DMS153 (cell line): ENCODE results near the gene PTCHD1.

Source experiments
- DNase-seq: peaks from one replicate; lab custom pipeline; 2025; lab: John Stamatoyannopoulos, UW

Gene PTCHD1

DNA sequence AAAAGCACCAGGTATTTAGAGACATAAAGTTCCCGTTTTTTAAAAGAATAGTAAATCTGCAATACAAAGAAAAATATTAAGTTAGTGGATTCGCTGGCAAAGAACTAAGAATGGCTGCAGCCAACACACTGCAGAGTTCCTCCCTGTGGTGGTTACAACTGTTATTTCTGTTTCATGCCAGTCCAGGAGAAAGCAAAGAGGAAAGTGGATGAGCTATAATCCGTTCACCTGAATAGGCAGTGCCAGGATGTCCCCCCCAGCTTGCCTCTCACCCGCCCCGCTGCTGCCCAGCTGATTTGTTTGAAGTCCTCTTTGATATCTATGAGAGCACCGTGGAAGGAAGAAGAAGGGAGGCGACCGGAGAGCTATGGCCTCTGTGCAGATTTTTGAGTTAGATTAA is 63.9 kb downstream of the PTCHD1 start:
- DNase-seq: no peak

DNA sequence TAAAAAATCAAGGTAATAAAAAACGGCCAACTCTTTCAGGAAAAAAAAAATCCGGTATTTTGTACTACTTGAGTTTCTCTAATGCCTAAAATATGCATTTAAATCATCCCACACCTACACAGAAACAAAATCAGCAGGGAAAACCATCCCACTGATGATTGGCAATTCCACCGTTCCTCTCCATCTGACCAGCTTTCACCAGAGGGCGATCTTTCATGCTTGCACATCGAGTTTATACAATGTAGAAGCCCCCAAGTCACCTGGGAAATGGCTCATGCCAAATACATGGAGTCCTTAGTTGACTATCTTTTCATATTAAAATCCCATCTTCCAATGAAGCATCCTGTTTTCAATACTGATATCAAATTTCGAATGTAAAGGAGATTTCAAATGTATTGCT is 69.2 kb downstream of the PTCHD1 start:
- no peak for DNase-seq

GRCh38 chrX:23422912-23423311 is 88.3 kb downstream of the PTCHD1 start:
- DNase-seq: no peak

- DNase-seq: no peak
Observed at GRCh38 chrX:23434356-23434884, 99.8 kb downstream of the PTCHD1 start.

GRCh38 chrX:23435108-23435507 is 100.5 kb downstream of the PTCHD1 start:
- DNase-seq: no peak

DNA sequence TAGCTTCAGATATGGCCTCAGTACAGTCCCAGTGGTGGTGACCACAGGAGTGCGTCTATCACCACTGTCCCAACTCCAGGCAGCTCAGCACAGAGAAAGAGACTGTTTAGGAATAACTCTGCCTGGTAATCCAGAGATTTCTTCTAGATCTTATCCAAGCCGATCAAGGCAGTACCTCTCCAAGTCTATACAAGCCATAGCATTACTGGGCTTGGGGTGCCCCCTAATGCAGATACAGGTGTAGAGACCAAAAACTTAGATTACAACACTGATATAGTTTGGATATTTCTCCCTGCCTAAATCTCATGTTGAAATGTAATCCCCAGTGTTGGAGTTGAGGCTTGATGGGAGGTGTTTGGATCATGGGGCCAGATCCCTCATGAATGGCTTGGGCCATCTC is 100.9 kb downstream of the PTCHD1 start:
- DNase-seq: no peak

- DNase-seq: no peak
Observed at GRCh38 chrX:23436875-23437274, 102.2 kb downstream of the PTCHD1 start.

- DNase-seq: no peak
Observed at GRCh38 chrX:23451266-23451665, 116.6 kb downstream of the PTCHD1 start.
